Keratinocyte (primary cell): ENCODE measurements around the gene CYTIP. TPM values are rescaled to one million over a fixed set of nuclear protein-coding genes. Genes with fewer than 3 reads are reported as not detected.
"Not testable (repeated sequence)": the region's sequence is repeated elsewhere in the genome, so short reads cannot be mapped to it uniquely, and the experiment has no call there.

Experiments used
- DNase-seq: peaks from one replicate; pipeline ENCODE4 v3.0.0-alpha.2; 2011; ENCODE audit warnings: low read depth, missing footprints, low spot score
- FAIRE-seq: peaks from 2 replicates; lab custom pipeline; 2011; peaks lifted over from hg19 to GRCh38; lab: Jason Lieb, UNC
- H2AFZ ChIP-seq: 2 replicates; pipeline ENCODE4 v1.6.0; 2012; ENCODE audit warnings: low read length, control low read depth, inconsistent platforms; ENCODE audit not compliant: control insufficient read depth
- H3K27ac ChIP-seq: 2 replicates; pipeline ENCODE4 v1.5.1; 2011; ENCODE audit warnings: low read length; ENCODE audit not compliant: control insufficient read depth, insufficient read depth
- H3K27me3 ChIP-seq: 3 replicates; pipeline ENCODE4 v1.6.0; 2011; ENCODE audit warnings: low read length; ENCODE audit not compliant: control insufficient read depth, insufficient read depth; ENCODE audit errors: extremely low read depth
- H3K36me3 ChIP-seq, 2 experiments: 2 replicates in 1 of 2; 3 replicates in 1 of 2; pipeline ENCODE4 v1.5.1; 2011; ENCODE audit warnings: low read length in 2 of 2, mild to moderate bottlenecking in 1 of 2; ENCODE audit not compliant: control insufficient read depth in 2 of 2, insufficient read depth in 2 of 2; ENCODE audit errors: extremely low read depth in 1 of 2
- H3K4me1 ChIP-seq: 3 replicates; pipeline ENCODE4 v1.5.1; 2011; ENCODE audit warnings: low read length; ENCODE audit not compliant: control insufficient read depth, insufficient read depth; ENCODE audit errors: extremely low read depth
- H3K4me2 ChIP-seq: 3 replicates; pipeline ENCODE4 v1.6.0; 2011; ENCODE audit warnings: low read depth, low read length; ENCODE audit not compliant: control insufficient read depth, insufficient read depth; ENCODE audit errors: extremely low read depth
- H3K4me3 ChIP-seq, 3 experiments: fragments of 200-600 bp in 1 of 3; sonication (generic) in 1 of 3; 2 replicates in 2 of 3; 3 replicates in 1 of 3; pipeline ENCODE4 v1.5.1; 2011 to 2016; ENCODE audit warnings: low read length in 3 of 3, mild to moderate bottlenecking in 3 of 3, control low read depth in 2 of 3, inconsistent platforms in 1 of 3, low read depth in 1 of 3, mixed read lengths in 1 of 3, mixed run types in 1 of 3, moderate library complexity in 1 of 3; ENCODE audit not compliant: control insufficient read depth in 2 of 3, insufficient read depth in 2 of 3; ENCODE audit errors: extremely low read depth in 1 of 3
- H3K79me2 ChIP-seq: 2 replicates; pipeline ENCODE4 v1.6.0; 2012; ENCODE audit warnings: low read length; ENCODE audit not compliant: control insufficient read depth, insufficient read depth
- H3K9ac ChIP-seq: 3 replicates; pipeline ENCODE4 v1.6.0; 2011; ENCODE audit warnings: low read length; ENCODE audit not compliant: control insufficient read depth, insufficient read depth; ENCODE audit errors: extremely low read depth
- H3K9me1 ChIP-seq: 3 replicates; pipeline ENCODE4 v1.6.0; 2011; ENCODE audit warnings: low read length; ENCODE audit not compliant: control insufficient read depth, insufficient read depth; ENCODE audit errors: extremely low read depth
- H3K9me3 ChIP-seq: 2 replicates; pipeline ENCODE4 v1.5.1; 2012; ENCODE audit warnings: low read depth, low read length; ENCODE audit not compliant: control insufficient read depth
- H4K20me1 ChIP-seq: 3 replicates; pipeline ENCODE4 v1.6.0; 2011; ENCODE audit warnings: low read length; ENCODE audit not compliant: control insufficient read depth, insufficient read depth; ENCODE audit errors: extremely low read depth
- EZH2 ChIP-seq: IDR thresholded peaks from one replicate; pipeline ENCODE4 v1.6.1; 2012; ENCODE audit warnings: inconsistent platforms, mild to moderate bottlenecking, low read length, moderate library complexity
- dilution Hi-C: fragments of 300-500 bp; cut with MboI; formaldehyde crosslinking; loops from one replicate; pipeline ENCODE4 v1.7.0; 2020; ENCODE audit warnings: low sequenced_read_pairs; ENCODE audit not compliant: extremely low pct_ligation_motif_present
- polyA plus RNA-seq, 5 experiments: library from polyadenylated mRNA; depleted of rRNA in 3 of 5; stranded (reverse) in 3 of 5; stranded (forward) in 1 of 5; unstranded in 1 of 5; fragments of >200 nt; gene quantifications; 1 replicate in 1 of 5; 2 replicates in 3 of 5; 3 replicates in 1 of 5; pipeline versions ENCODE4 v1.2.1 to v1.2.3, GENCODE V29; 2011 to 2012; ENCODE audit warnings: missing spikeins in 2 of 5, low read depth in 1 of 5, low replicate concordance in 1 of 5
- TF ChIP-seq, protein P1 (sequence below), 3 experiments: IDR thresholded peaks in 1 of 3; conservative IDR thresholded peaks in 1 of 3; optimal IDR thresholded peaks in 1 of 3; 2 replicates in 2 of 3; 3 replicates in 1 of 3; pipeline versions ENCODE3 to v1.5.1; 2011; ENCODE audit warnings: low read length in 3 of 3, mild to moderate bottlenecking in 3 of 3, moderate library complexity in 2 of 3, control low read depth in 1 of 3, inconsistent platforms in 1 of 3; ENCODE audit not compliant: insufficient read depth in 2 of 3; ENCODE audit errors: extremely low read depth in 1 of 3

CYTIP gene
- polyA plus RNA-seq, 1 donor (not counting 4 experiments of a cell fraction or from before 2014, with no cell fraction given), result 0.21 TPM

DNA sequence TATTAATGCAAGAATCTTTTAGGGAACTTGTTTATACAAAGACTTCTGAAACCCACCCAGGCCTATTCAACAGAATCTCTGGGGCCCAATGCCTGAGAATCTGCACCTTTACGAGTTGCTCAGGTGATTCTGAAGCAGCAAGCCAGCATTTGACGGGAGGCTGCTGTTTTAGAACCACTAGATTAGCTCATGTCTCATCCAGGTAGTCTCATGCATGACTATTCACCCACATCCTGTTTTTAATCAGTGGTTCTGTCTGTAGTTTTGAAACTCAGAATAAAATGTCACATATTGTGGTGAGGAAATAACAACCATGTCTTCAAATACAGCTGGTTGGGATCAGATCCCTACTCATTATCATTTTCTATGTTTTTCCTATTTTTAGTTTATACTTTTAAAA lies 39.5 kb downstream of the CYTIP start:
- FAIRE-seq (no peak), DNase-seq (peak; percentile 0)
- Histone ChIP-seq H3K27ac (no peak overlapping the region), H3K27me3 (no peaks in the 10 kb centered on the region), H3K9me3 (no peaks in the 10 kb centered on the region), H3K4me2 (no peak overlapping the region), H3K9me1 (no peaks in the 10 kb centered on the region), H3K9ac (no peak overlapping the region), H3K4me3 (no peak overlapping the region), H3K4me1 (no peaks in the 10 kb centered on the region), H3K36me3 (no peaks in the 10 kb centered on the region), H2AFZ (no peak overlapping the region), H3K79me2 (no peaks in the 10 kb centered on the region), H4K20me1 (no peaks in the 10 kb centered on the region)
- no peak for TF ChIP-seq EZH2
- TF ChIP-seq, protein P1, sequence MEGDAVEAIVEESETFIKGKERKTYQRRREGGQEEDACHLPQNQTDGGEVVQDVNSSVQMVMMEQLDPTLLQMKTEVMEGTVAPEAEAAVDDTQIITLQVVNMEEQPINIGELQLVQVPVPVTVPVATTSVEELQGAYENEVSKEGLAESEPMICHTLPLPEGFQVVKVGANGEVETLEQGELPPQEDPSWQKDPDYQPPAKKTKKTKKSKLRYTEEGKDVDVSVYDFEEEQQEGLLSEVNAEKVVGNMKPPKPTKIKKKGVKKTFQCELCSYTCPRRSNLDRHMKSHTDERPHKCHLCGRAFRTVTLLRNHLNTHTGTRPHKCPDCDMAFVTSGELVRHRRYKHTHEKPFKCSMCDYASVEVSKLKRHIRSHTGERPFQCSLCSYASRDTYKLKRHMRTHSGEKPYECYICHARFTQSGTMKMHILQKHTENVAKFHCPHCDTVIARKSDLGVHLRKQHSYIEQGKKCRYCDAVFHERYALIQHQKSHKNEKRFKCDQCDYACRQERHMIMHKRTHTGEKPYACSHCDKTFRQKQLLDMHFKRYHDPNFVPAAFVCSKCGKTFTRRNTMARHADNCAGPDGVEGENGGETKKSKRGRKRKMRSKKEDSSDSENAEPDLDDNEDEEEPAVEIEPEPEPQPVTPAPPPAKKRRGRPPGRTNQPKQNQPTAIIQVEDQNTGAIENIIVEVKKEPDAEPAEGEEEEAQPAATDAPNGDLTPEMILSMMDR (optimal IDR thresholded peaks at IDR 0.05 in 1 of 3, IDR thresholded peaks at IDR 0.05 in 1 of 3, conservative IDR thresholded peaks at IDR 0.05 in 1 of 3; ENCODE audit: extremely low read depth in 1 of 3, insufficient read depth in 2 of 3, low read length in 3 of 3), result no peak
- dilution Hi-C loops, result no loop called here

DNA sequence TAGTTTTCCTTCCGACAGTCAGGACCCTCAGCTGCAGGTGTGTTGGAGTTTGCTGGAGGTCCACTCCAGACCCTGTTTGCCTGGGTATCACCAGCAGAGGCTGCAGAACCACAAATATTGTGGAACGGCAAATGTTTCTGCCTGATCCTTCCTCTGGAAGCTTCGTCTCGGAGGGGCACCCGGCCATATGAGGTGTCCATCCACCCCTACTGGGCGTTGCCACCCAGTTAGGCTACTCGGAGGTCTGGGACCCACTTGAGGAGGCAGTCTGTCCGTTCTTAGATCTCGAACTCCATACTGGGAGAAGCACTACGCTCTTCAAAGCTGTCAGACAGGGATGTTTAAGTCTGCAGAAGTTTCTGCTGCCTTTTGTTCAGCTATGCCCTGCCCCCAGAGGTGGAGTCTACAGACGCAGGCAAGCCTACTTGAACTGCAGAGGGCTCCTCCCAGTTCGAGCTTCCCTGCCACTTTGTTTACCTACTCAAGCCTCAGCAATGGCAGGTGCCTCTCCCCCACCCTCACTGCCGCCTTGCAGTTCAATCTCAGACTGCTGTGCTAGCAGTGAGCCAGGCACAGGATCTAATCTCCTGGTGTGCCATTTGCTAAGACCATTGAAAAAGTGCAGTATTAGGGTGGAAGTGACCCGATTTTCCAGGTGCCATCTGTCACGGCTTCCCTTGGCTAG lies 40.9 kb downstream of the CYTIP start:
- dilution Hi-C loops, H3K27me3 ChIP-seq, H3K27ac ChIP-seq, DNase-seq, H2AFZ ChIP-seq, H3K79me2 ChIP-seq, H3K4me1 ChIP-seq, H3K36me3 ChIP-seq, H3K4me2 ChIP-seq, H3K9ac ChIP-seq, H4K20me1 ChIP-seq, H3K4me3 ChIP-seq, H3K9me1 ChIP-seq, H3K9me3 ChIP-seq, FAIRE-seq: not testable (repeated sequence)

DNA sequence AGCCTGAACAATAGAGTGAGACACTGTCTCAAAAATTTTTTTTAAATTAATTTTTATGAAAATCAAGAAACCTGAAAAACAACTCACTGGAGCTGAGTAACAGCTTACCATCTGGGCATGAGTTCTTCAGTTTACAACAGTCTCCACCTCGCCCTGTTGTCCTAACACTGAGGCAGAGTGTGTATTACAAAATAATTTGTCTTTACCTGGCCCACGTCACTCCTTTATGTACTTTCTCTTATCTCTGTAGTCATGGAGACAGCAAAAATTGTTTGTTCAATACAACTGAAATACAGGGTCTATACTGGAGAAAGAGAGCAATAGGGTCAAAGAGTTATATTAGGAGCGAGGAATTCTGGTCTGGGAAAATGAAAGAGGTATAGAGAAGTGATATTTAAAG lies 48.1 kb downstream of the CYTIP start:
- H3K27ac ChIP-seq, result no peak overlapping the region
- no peaks in the 10 kb centered on the region for H3K36me3 ChIP-seq
- no peaks in the 10 kb centered on the region for H3K4me1 ChIP-seq
- dilution Hi-C loops, result no loop called here
- H3K9ac ChIP-seq, result no peak overlapping the region
- no peak overlapping the region for H3K4me2 ChIP-seq
- H3K9me1 ChIP-seq, result no peaks in the 10 kb centered on the region
- H4K20me1 ChIP-seq, result no peaks in the 10 kb centered on the region
- no peak for DNase-seq
- H3K9me3 ChIP-seq, result no peaks in the 10 kb centered on the region
- no peak overlapping the region for H2AFZ ChIP-seq
- no peak for FAIRE-seq
- TF ChIP-seq, protein P1 (optimal IDR thresholded peaks at IDR 0.05 in 1 of 3, IDR thresholded peaks at IDR 0.05 in 1 of 3, conservative IDR thresholded peaks at IDR 0.05 in 1 of 3; ENCODE audit: extremely low read depth in 1 of 3, insufficient read depth in 2 of 3, low read length in 3 of 3), result no peak
- H3K4me3 ChIP-seq, result no peak overlapping the region
- no peaks in the 10 kb centered on the region for H3K79me2 ChIP-seq
- H3K27me3 ChIP-seq, result no peaks in the 10 kb centered on the region
